Stimulated activated CD4-positive, alpha-beta T cell treated with anti-CD3 and anti-CD28 coated beads, Interleukin-12 subunit alpha, Interleukin-12 subunit beta, amount 100 ng/mL, for 48 hours (primary cell): Measurements from ENCODE around the gene PSKH1.

ENCODE experiments used
- DNase-seq, 3 donors: peaks; one replicate each; pipeline ENCODE4 v3.0.0-alpha.2; 2020; ENCODE audit warnings: low read depth in 2 of 3, low spot score in 1 of 3

The PSKH1 gene

GRCh38 chr16:67977005-67977404 is 84.0 kb downstream of the PSKH1 start:
- no peak for DNase-seq

DNA sequence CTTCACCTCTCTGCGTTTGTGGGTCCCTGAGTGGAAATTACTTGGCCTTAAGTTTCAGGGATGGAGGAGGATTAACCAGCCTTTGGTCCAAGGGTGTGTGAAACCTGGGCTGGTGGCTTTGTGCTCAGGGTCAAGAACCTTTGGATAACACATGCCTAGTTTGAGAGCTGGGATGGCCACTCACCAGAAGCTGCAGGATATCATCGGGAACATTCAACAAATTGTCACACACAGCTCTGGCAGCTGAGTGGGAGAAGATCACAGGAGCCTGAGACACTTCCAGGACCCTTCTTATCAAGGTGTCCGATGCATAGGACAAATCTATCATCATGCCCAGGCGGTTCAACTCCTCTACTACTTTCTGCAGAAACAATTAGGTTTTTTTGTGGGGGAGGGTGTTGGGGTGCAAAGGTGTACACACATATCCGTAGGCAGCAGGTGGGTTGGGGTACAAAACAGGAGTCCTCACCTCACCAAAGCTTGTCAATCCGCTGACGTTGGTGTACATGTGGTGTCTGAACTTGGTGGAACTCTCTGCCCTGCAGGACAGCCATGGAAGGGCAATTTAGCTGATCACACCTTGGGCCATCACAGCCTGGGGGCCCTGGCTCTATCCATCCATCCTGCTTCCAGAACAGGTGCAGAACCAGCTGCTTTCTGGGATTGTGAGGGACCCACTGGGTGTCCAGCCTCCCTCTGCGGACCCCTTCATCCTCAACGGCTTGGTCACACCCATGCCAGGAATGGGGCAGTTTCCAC is 84.6 kb downstream of the PSKH1 start:
- no peak for DNase-seq
